HG02943 (cell line): ENCODE results near the gene HOXD4.

ENCODE experiments used
- ATAC-seq: cut with Tn5 transposase; IDR thresholded peaks from one replicate; pipeline ENCODE4 v1.9.1; 2021; ENCODE audit warnings: mild to moderate bottlenecking, low read depth, moderate library complexity; ENCODE audit not compliant: unreplicated experiment

Gene HOXD4

GRCh38 chr2:176155356-176156044 lies 4.2 kb downstream of the HOXD4 start:
- no peak for ATAC-seq

DNA sequence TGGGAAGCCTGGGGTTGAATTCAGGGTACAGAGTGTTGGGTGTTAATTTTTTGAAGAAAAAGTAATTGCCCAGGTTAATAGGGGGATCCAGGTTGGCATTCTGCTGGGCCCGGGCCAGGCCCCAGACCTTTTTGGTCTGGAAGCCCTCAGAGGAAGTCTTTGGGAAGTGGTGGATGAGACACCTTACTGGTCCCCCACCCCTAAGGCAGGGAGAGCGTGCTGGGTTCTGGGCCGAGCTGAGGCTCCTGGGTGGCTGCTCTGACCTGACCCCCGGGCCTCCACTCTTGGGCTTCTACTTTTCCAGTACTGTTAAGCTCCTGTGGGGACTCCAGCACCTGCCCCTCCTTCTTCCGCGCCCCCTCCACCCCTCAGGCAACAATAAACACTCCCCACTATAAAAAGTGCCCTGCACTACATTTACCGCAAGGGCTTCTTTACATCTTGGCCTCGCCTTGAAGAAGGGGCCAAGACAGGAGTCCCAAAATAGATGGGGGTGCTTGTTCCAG lies 5.0 kb downstream of the HOXD4 start:
- ATAC-seq, result no peak

DNA sequence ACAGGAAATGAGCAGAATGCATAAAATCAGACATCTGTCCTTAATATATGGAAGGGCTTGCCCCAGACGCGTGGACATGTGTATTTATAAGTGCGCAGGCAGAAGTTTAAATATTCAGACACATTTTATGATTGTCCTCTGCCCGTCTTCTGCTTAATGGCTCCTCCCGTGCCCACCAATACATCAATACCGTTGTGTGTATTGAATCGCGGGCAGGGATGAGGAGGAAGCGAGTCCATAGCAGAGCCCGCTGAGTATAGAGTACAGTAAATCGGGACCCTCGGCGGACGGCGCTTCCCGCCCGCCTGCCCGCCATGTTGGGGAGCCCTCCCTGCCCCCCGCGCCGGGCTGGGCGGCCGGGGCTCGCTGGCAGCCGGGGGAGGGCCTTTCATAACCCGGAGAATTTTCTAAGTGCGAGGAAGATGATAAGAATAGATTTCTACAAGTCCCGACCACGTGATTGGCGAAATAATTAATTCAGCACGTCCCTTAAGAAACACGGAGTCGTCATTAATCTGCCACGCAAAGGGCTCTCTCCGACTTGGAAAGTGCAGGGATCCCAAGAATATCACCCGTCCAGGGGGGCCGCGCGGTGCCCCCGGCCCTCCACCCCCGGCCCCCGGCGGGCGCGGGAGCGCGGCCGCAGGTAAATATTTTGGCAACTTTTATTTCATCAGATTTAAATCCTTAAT lies 5.6 kb downstream of the HOXD4 start, which contains the start of gene HOXD3:
Gene HOXD3, plus strand, starts transcription at position 501 of the 692 bp plus-strand sequence. CDS start 11,808 bp downstream, outside the sequence.
- ATAC-seq, result no peak

DNA sequence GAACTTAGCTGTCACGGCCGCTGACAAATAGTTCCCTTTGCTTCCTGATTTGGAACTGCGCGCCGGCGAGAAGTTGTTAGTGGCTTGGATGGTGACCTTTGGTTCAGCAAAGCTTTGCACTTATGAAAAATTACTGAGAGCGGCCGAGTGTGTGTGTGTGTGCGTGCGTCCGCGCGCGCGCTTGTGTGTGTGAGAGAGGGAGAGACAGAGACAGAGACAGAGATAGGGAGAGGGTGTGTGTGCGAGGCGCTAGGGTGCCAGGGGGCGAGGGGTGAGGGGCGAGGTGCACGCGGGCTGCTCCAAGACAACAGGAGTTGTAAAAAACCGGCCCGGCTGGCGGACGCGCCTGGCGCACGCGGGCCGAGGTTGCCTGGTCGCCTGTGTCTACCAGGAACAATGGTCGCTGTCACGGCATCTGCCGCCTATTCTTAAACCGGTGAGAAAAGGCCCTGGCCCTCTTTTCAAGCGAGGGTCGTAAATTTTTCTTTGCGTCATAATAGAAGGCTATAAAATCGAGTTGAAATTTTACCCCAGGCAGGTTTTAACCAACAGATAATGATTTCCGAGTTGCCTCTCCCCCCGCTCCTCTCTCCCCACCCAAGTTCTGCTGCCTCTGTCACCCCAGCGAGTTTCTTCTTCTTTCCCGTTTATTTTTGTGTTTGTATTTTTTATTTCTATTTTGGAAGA lies 6.3 kb downstream of the HOXD4 start:
- no peak for ATAC-seq

- ATAC-seq, result no peak
Observed at GRCh38 chr2:176158186-176158591, 6.8 kb downstream of the HOXD4 start.

DNA sequence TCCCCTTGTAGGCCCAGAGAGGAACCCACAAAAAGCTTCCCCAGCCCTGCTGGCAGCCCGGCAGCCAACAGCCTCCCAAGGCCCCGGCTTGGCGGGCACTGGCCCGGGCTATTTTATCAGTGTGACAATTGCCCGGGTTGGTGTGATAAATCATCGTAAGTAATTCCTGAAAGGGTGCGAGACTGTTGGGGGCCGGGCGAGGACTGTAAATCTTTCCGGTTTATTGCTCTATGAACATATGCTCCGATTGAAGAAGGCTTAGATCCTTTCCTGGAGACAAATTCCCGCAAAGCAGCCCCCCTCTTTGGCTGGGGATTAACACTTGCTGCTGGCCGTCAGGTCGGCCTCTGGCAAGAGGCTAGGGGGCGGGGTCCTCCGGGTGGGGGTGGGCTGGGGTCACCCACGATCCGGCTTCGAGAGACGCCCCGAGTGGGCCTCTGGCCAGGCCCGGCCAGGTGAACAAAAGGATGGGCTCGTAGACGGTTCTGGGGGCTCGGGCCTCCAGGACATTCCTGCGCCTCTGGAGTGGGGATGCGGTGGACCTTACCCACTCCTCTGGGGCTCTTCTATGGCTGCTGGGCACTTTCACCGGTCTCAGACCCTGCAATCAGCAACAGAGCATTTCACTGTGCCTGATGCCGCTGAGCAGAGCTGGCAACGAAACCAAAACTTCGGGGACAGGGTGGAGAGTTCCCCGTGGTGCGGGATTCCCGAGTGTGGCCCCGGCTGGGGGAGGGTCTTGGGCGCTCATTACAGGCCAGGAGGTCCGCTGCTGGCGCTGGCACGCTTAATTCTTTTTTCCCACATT lies 7.7 kb downstream of the HOXD4 start:
- no peak for ATAC-seq

GRCh38 chr2:176159663-176160250 lies 8.4 kb downstream of the HOXD4 start:
- ATAC-seq, result no peak

GRCh38 chr2:176160251-176160985 lies 9.1 kb downstream of the HOXD4 start:
- no peak for ATAC-seq

DNA sequence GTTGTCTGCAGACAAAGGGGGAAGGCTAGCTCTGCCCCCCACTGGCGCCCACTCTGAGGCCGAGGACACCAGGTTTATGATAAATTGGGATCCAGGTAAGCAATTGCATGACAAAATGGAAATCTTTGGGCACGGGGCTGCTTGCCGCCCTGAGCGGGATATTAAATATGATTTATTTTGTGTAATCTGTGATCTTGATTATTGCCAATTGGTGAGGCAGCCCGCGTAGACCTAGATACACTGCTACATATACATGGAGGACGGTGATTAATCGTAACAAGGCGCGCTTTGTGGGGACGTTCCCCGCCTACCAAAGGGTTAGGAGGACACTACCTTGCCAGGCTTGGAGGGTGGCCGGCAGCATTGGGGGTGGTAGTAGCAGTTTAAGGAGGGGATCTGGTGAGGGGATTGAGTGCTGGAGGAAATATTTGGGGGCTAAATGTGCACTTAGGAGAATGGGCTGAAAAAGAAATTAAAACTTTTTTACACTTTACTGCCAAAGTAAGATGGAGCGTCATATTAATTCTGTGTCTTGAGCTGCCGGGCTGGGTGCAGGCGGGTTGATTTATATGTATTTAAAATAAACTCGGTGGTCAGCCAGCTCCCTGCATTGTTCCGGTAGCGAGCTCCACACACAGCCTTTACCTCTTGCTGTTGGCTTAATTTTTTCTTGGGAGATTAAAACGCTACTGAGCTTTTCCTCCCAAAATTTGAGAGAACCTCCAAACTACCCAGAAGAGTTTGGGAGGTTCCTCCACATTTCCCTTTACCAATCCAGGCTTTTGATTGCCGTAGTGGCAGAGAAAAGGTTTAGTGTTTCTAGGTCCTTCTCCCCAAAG lies 9.9 kb downstream of the HOXD4 start:
- ATAC-seq, result no peak

DNA sequence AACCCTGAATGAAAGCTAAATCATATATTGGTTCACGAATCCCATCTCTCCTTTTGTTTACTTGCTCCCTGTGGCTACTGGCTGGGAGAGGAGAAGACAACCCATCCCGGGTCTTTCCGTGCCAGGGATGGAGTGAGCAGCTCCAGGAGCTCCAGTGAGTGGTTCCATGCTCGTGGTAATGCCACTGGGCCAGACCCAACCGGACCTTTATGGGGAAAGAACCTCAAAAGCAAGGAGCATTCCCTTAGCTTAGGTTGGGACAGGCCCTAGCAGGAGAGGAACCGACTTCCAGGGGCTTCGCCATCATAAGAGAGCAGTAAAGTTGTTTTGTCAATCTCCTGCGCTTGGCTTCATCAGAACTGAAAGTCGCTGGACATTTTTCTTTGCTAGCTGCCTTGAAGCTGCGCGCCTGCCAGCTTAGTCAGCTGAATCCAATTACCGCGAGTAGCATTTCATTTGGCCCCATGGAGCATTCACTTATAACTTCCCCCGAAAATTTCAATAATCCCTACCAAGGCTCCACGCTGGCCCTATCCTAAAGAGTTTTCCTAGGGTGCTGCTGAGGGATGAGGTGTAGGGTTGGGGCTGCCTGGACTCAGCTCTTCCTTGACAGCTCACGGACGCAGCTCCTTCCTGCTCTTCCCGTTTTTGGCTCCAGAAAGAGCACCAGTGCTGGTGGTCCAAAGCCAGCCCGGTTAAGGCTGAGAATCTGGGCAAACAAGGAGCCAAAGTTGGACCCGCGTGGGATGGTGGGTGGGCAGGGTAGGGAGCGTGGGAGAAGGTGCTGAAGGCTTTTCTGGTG lies 10.7 kb downstream of the HOXD4 start:
- no peak for ATAC-seq

DNA sequence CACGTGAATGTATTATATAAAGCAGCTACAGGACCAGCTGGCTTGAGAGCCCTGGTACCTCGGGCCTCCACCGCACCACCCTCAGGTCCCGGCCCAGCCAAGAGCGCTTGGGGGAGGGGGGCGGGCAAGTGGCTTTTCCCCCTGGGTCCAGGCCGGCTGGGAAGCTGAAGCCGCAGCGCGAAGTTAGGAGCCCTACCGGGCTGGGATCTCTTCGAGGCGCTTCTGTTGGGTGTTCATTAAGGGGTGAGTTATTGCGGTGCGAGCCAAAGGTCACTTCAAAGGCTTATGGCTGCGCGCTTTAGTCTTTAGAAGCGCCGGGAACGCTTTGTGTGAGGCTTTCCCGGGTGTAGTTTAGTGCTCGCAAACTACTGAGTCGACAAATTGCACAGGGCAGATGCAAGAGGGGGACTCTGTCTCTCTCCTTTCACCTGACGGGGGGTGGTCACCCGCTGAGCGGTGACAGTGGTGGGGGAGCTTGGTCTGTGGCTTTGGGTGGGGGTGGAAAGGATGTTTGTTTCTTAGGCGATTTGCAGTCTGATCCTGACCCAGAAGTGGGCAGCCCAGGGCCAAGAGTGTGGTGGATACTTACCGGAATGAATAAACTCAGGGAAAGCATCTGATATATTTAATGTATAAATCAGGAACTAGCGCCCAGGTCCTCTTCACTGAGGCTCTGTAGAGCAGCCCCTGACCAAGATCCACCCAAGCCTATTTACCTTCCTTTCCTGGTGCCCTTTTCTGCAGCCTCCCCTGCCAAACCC lies 11.7 kb downstream of the HOXD4 start:
- no peak for ATAC-seq

GRCh38 chr2:176163672-176164056 lies 12.3 kb downstream of the HOXD4 start:
- no peak for ATAC-seq

GRCh38 chr2:176164201-176164600 lies 12.9 kb downstream of the HOXD4 start:
- no peak for ATAC-seq

DNA sequence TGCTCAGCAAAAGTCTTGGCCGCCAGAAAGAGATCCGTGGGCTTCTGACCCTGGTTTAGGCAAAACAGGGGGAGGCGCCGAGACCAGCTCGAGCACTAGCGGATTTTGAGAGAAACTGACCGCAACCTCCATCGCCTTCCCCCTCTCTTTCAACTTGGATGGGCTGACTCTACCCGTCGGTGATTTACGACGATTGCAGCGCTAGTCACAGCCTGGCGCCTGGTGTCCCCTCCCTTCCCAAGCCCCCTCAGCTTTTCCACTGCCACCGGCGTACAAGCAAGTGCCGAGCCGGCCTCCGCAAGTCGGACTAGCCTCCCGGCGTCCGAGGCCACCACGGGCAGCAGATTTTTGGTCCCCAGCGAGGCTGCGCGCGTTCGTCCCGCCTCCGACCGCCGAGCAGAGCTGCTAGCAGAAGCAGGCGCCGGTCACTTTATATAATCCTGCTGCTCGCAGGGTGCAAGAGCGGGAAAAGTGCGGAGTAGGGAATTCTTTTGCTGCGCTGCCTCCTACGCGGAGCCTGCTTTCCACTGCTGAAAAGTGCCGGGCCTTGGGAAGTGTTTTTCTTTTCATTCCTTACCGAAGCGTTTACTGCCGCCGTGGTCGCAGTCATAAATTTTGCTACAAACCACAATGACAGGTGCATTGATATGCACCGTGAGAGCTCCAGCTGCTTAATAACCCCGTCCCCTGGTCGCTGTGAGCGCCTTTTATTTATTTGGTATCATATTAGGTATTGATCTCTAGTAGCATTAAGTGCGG lies 13.4 kb downstream of the HOXD4 start:
- ATAC-seq, result no peak

GRCh38 chr2:176165370-176166050 lies 14.2 kb downstream of the HOXD4 start:
- ATAC-seq, result no peak

DNA sequence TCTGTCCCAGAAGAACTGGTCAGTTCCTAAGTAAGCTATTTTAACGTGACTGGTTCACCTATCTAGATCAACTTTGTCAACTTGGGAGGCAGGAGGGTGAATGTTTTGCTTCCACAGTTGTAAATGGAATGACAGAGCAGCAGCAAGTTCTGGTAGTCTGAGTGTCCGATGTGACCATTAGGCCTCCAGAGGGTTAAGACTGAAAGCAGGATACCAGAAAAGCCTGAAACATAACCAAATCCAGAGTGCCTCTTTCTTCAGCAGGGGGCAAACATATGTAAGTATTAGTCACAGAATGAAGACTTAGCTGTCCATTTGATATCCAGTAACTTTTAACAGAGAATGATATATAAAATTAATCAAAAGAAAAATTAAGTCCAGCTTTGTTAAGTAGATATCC lies 14.9 kb downstream of the HOXD4 start:
- ATAC-seq, result no peak
